ENCODE results near the gene PTPN1. TPM values are rescaled to one million over a fixed set of nuclear protein-coding genes. Genes with fewer than 3 reads are reported as not detected.

Gene PTPN1
- total and polyA plus RNA-seq, 2 of the 4 experiments (the other 2 are of a cell fraction): 31.7 to 37.4 TPM

DNA sequence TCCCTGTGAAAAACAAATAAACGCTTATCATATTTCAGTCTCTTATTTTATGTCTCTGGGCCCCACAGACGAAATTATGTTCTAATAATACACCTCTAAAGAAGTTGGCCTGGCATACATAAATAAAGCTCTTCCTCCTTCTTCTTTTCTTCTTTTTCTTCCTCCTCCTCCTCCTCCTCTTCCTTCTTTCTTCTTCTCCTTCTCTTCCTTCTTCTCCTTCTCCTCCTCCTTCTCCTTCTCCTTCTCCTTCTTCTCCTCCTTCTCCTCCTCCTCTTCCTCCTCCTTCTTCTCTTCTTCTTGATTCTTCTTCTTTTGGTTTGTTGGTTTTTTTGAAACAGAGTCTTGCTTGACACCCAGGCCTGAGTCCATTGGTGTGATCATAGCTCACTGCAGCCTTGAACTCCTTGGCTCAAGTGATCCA lies 41.8 kb upstream of the PTPN1 start:
- no TSS peak for BruUV-seq (replicated peaks)
- H3K27me3 ChIP-seq (ENCODE audit: control insufficient read depth, insufficient read depth, low read length): no peaks in the 10 kb centered on the region
- no peak overlapping the region for H2BK5ac ChIP-seq (ENCODE audit: low read depth, low read length, poor library complexity, severe bottlenecking)
- H4K20me1 ChIP-seq (ENCODE audit: insufficient read depth, low read length): no peaks in the 10 kb centered on the region
- dilution Hi-C loops (cut with HindIII; ENCODE audit: low sequenced_read_pairs, unreplicated experiment) (no loop called here), in situ Hi-C loops (cut with MboI; ENCODE audit: low sequenced_read_pairs) (loop anchor here (10.0 kb wide), 1 partner anchor 276 kb away; no protein-coding TSS in a partner anchor), intact Hi-C loops (cut with micrococcal nuclease) (loop anchor here (10.0 kb wide), 1 partner anchor 276 kb away; no protein-coding TSS in a partner anchor)
- H2AK9ac ChIP-seq (replicated peaks; ENCODE audit: low read depth, low read length, poor library complexity): no peak overlapping the region
- H3K56ac ChIP-seq (ENCODE audit: extremely low read depth, insufficient read depth, low read length): no peak overlapping the region
- H3K9ac ChIP-seq (ENCODE audit: low read depth, low read length): no peak overlapping the region
- H3K23ac ChIP-seq (ENCODE audit: low read depth, low read length): no peak overlapping the region
- no peak overlapping the region for H3K4me2 ChIP-seq (ENCODE audit: low read depth, low read length)
- H3K79me1 ChIP-seq (ENCODE audit: low read depth in 1 of 2, low read length in 2 of 2): peaks cover 0 to 4% of the 10 kb centered on the region in 2 experiments; a peak in 1 of 4 replicates
- peaks cover 7% of the 10 kb centered on the region for H3K4me1 ChIP-seq (ENCODE audit: control insufficient read depth, insufficient read depth, low read length)
- CTCF ChIA-PET: interaction anchor here (1.0 kb wide), 1 partner anchor 102 kb away, joined by 3 read pairs; no protein-coding TSS in a partner anchor
- no peak overlapping the region for H4K5ac ChIP-seq (ENCODE audit: low read depth, low read length)
- no peak overlapping the region for H3K27ac ChIP-seq (ENCODE audit: insufficient read depth, low read length)
- WGBS, 2 experiments (ENCODE audit: extremely low coverage in 2 of 2, insufficient read length in 1 of 2): 83% methylated on average over 2 of the region's 2 CpGs; no CpG with 5 or more reads in 1 of the 2 experiments
- POLR2A ChIA-PET (ENCODE audit: unreplicated experiment): no interaction called here
- H3K9me1 ChIP-seq (ENCODE audit: insufficient read depth, low read length): no peaks in the 10 kb centered on the region
- peak overlapping the region; percentile 68 for H2AFZ ChIP-seq (replicated peaks; ENCODE audit: low read length, poor library complexity)
- 0 out of 4 replicates have a peak overlapping the region, but pooled peaks of 1 of the 2 experiments have one; percentile 6 for H4K8ac ChIP-seq (ENCODE audit: low read depth in 2 of 2, low read length in 2 of 2)
- H3K14ac ChIP-seq (replicated peaks; ENCODE audit: low read depth, low read length): no peak overlapping the region
- no peak for DNase-seq
- H2BK120ac ChIP-seq (ENCODE audit: low read depth, low read length): no peak overlapping the region
- no peak overlapping the region for H4K91ac ChIP-seq (ENCODE audit: insufficient read depth, low read depth, low read length)
- peak overlapping the region; percentile 29; the same call in 1 of the 2 replicates for H2AK5ac ChIP-seq (ENCODE audit: low read depth, low read length)
- H2BK20ac ChIP-seq (ENCODE audit: low read depth, low read length): no peak overlapping the region
- H3K4me3 ChIP-seq (ENCODE audit: insufficient read depth, low read depth, low read length): no peak overlapping the region
- ATAC-seq (ENCODE audit: low read depth): no peak
- TF ChIP-seq FOS (IDR thresholded peaks at IDR 0.05; ENCODE audit: low read depth, low read length) (no peak), CHD1 (IDR thresholded peaks at IDR 0.05; ENCODE audit: low read depth, low read length) (no peak), RCOR1 (IDR thresholded peaks at IDR 0.05; ENCODE audit: insufficient replicate concordance, low read length) (no peak), POLR2A (IDR thresholded peaks at IDR 0.05; ENCODE audit: low read depth, low read length) (no peak), RFX5 (IDR thresholded peaks at IDR 0.05; ENCODE audit: low read depth, low read length) (no peak), MAZ (IDR thresholded peaks at IDR 0.05; ENCODE audit: borderline replicate concordance, low read depth, low read length) (no peak), MXI1 (IDR thresholded peaks at IDR 0.05; ENCODE audit: borderline replicate concordance, low read depth, low read length) (no peak), SMC3 (IDR thresholded peaks at IDR 0.05; ENCODE audit: low read depth, low read length) (no peak), RAD21 (IDR thresholded peaks at IDR 0.05; ENCODE audit: low read length) (no peak), BHLHE40 (IDR thresholded peaks at IDR 0.05; ENCODE audit: low read depth, low read length) (no peak), NFE2L2 (IDR thresholded peaks at IDR 0.05; ENCODE audit: low read depth, low read length) (no peak)
- TF ChIP-seq, protein P1, sequence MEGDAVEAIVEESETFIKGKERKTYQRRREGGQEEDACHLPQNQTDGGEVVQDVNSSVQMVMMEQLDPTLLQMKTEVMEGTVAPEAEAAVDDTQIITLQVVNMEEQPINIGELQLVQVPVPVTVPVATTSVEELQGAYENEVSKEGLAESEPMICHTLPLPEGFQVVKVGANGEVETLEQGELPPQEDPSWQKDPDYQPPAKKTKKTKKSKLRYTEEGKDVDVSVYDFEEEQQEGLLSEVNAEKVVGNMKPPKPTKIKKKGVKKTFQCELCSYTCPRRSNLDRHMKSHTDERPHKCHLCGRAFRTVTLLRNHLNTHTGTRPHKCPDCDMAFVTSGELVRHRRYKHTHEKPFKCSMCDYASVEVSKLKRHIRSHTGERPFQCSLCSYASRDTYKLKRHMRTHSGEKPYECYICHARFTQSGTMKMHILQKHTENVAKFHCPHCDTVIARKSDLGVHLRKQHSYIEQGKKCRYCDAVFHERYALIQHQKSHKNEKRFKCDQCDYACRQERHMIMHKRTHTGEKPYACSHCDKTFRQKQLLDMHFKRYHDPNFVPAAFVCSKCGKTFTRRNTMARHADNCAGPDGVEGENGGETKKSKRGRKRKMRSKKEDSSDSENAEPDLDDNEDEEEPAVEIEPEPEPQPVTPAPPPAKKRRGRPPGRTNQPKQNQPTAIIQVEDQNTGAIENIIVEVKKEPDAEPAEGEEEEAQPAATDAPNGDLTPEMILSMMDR (conservative IDR thresholded peaks at IDR 0.05; ENCODE audit: low read depth, low read length): no peak
- TF ChIP-seq, protein P2, sequence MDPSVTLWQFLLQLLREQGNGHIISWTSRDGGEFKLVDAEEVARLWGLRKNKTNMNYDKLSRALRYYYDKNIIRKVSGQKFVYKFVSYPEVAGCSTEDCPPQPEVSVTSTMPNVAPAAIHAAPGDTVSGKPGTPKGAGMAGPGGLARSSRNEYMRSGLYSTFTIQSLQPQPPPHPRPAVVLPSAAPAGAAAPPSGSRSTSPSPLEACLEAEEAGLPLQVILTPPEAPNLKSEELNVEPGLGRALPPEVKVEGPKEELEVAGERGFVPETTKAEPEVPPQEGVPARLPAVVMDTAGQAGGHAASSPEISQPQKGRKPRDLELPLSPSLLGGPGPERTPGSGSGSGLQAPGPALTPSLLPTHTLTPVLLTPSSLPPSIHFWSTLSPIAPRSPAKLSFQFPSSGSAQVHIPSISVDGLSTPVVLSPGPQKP (IDR thresholded peaks at IDR 0.05; ENCODE audit: borderline replicate concordance, low read depth, low read length): no peak
- H3K36me3 ChIP-seq (ENCODE audit: control insufficient read depth, insufficient read depth, low read length): no peaks in the 10 kb centered on the region
- H3K18ac ChIP-seq (ENCODE audit: low read depth, low read length): no peak overlapping the region
- no peak overlapping the region for H2BK15ac ChIP-seq (ENCODE audit: low read depth, low read length)
- no peak overlapping the region for H3K4ac ChIP-seq (ENCODE audit: low read depth, low read length)
- H3K9me3 ChIP-seq (ENCODE audit: control insufficient read depth, insufficient read depth, low read length): no peaks in the 10 kb centered on the region
